ENCODE data around the gene PEX12. TPM values are rescaled to one million over a fixed set of nuclear protein-coding genes. Genes with fewer than 3 reads are reported as not detected.

Gene PEX12
- total and polyA plus RNA-seq, 11 donors: 2.6 to 10.8 (median 7.9) TPM

GRCh38 chr17:35554668-35555067 lies 23.7 kb downstream of the PEX12 start:
- no peak overlapping the region for H3K4me3 ChIP-seq
- no peak for ATAC-seq
- TF ChIP-seq CTCF (IDR thresholded peaks at IDR 0.05) (no peak), POLR2A (IDR thresholded peaks at IDR 0.05) (no peak)
- no peaks in the 10 kb centered on the region for H3K9me3 ChIP-seq
- intact Hi-C loops (cut with DNase I): no loop called here
- WGBS, 4 donors: 58 to 74% (median 65%) methylated on average over 5 of the region's 5 CpGs
- H3K36me3 ChIP-seq: no peaks in the 10 kb centered on the region
- DNase-seq: no peak
- peaks cover 0 to 15% (median 0%) of the 10 kb centered on the region in 9 donors for H3K27me3 ChIP-seq
- H3K27ac ChIP-seq: no peak overlapping the region
- H3K4me1 ChIP-seq: peaks cover 0 to 6% (median 0%) of the 10 kb centered on the region in 12 donors

DNA sequence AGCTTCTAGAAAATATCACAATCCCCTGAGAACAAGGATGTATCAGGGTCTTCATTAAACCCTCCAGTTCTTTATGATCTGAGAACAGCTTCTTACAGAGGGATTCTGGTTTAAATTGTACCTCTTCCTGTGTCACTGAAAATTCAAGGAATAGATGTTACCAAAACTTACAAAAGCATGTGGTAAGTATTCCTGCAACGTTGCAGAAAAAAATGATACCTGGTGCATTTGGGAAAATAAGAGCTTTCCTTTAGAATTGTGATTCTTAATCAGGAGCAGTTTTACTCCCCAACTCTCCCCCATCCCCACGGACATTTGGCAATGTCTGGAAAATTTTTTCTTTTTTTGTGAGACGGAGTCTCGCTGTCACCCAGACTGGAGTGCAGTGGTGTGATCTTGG lies 25.1 kb downstream of the PEX12 start:
- no peaks in the 10 kb centered on the region for H3K36me3 ChIP-seq
- H3K27ac ChIP-seq: no peak overlapping the region
- H3K4me3 ChIP-seq: no peak overlapping the region
- TF ChIP-seq CTCF (IDR thresholded peaks at IDR 0.05) (no peak), POLR2A (IDR thresholded peaks at IDR 0.05) (no peak)
- H3K4me1 ChIP-seq: peaks cover 0 to 7% (median 0%) of the 10 kb centered on the region in 12 donors
- peaks cover 0 to 10% (median 0%) of the 10 kb centered on the region in 9 donors for H3K27me3 ChIP-seq
- intact Hi-C loops (cut with DNase I): no loop called here
- no peak for ATAC-seq
- 68 to 78% (median 76%) methylated on average over 4 of the region's 4 CpGs for WGBS, 4 donors
- DNase-seq: no peak
- H3K9me3 ChIP-seq: no peaks in the 10 kb centered on the region

DNA sequence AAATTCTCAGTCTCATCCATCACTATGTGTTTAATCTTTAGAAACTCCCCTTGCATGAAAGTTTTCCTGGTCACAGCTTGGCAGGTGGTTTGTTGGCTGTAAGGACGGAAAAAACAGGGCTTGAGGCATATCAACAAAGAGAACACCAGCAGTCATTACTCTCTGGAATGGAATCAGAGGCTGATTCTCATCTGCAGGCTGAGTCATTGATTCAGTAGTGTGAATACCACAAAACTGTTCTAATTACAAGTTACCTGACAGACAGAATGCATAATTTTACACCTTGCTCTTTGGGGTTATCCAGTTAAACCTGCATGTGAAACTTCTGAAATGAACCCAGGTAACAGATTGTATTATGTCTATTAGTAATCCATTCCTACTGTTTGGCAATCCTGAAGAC lies 29.4 kb downstream of the PEX12 start:
- H3K9me3 ChIP-seq: no peaks in the 10 kb centered on the region
- TF ChIP-seq POLR2A (IDR thresholded peaks at IDR 0.05): no peak
- no peak for TF ChIP-seq CTCF (IDR thresholded peaks at IDR 0.05)
- no peaks in the 10 kb centered on the region for H3K36me3 ChIP-seq
- H3K27me3 ChIP-seq: no peaks in the 10 kb centered on the region
- H3K4me1 ChIP-seq: peaks cover 0 to 16% (median 0%) of the 10 kb centered on the region in 12 donors
- ATAC-seq: no peak
- 55 to 75% (median 62%) methylated on average over 1 of the region's 1 CpG for WGBS, 4 donors
- H3K4me3 ChIP-seq: no peak overlapping the region
- intact Hi-C loops (cut with DNase I): no loop called here
- H3K27ac ChIP-seq: no peak overlapping the region
- no peak for DNase-seq

DNA sequence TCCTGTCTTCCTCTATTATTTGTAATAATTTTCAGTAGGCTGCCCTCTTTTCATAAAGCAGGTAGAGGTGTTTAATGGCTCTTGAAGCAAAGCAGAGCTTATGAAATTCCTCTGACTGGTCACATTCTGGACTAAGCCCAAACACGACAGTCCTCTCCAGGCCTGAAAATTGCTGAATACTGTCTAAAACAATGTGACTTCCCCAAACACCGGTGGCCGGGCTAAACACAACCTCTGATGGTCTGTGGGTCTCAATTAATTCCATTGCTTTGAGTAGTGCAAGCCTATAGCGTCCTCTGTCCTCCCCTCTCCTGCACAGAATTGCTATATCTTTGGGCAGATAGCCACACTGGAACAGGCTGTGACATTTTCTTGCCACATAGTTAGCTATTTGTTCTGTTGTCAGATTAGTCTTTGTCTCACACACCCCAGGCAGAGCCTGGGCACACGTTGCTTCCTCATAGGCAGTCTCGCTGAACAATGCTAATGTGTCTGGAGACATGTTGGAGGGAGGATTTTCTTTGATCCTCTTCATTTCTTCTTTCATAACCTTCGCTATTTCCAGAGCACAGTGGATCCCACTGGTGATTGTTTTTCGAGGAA lies 30.1 kb downstream of the PEX12 start:
- no peak for TF ChIP-seq CTCF (IDR thresholded peaks at IDR 0.05)
- no peaks in the 10 kb centered on the region for H3K9me3 ChIP-seq
- no peaks in the 10 kb centered on the region for H3K27me3 ChIP-seq
- H3K4me1 ChIP-seq: peaks cover 0 to 16% (median 0%) of the 10 kb centered on the region in 12 donors
- no peaks in the 10 kb centered on the region for H3K36me3 ChIP-seq
- no peak overlapping the region for H3K4me3 ChIP-seq
- ATAC-seq: peak in 3 of 4 donors; percentile 20 to 67 (median 66)
- 68 to 80% (median 72%) methylated on average over 8 of the region's 8 CpGs for WGBS, 4 donors
- no peak for DNase-seq
- intact Hi-C loops (cut with DNase I): no loop called here
- peak overlapping the region in 1 of 12 donors; percentile 24 for H3K27ac ChIP-seq
